ENCODE data around the gene MICAL2. TPM values are rescaled to one million over a fixed set of nuclear protein-coding genes. Genes with fewer than 3 reads are reported as not detected.

Gene MICAL2
- total and polyA plus RNA-seq, 2 of the 13 experiments (the other 11 are each of a cell fraction or from before 2014, with no cell fraction given) = 0.78 to 1.1 TPM

- TF ChIP-seq ARNT2 (CRISPR knock-in tag; IDR thresholded peaks at IDR 0.05; ENCODE audit: low read depth) (no peak), GATAD2A (CRISPR knock-in tag; IDR thresholded peaks at IDR 0.05) (peak; percentile 64), MTF2 (CRISPR knock-in tag; IDR thresholded peaks at IDR 0.05; ENCODE audit: borderline replicate concordance) (no peak), SIN3B (IDR thresholded peaks at IDR 0.05; ENCODE audit: low read length) (no peak), ZNF503 (CRISPR knock-in tag; IDR thresholded peaks at IDR 0.05) (no peak), HOXD1 (CRISPR knock-in tag; IDR thresholded peaks at IDR 0.05) (no peak), ARNT (IDR thresholded peaks at IDR 0.05) (no peak), SMARCC2 (IDR thresholded peaks at IDR 0.05) (no peak), CSRNP1 (CRISPR knock-in tag; IDR thresholded peaks at IDR 0.05) (no peak), ZNF260 (CRISPR knock-in tag; IDR thresholded peaks at IDR 0.05; ENCODE audit: borderline replicate concordance, low read depth) (no peak), HIC2 (CRISPR knock-in tag; IDR thresholded peaks at IDR 0.05; ENCODE audit: low read depth) (no peak), CREM (IDR thresholded peaks at IDR 0.05) (peak; percentile 39; the same call in 1 of the 2 replicates), CREM (CRISPR knock-in tag; IDR thresholded peaks at IDR 0.05) (no peak), ZNF841 (CRISPR knock-in tag; IDR thresholded peaks at IDR 0.05; ENCODE audit: borderline replicate concordance) (no peak), STAT5B (CRISPR knock-in tag; IDR thresholded peaks at IDR 0.05) (no peak), ZNF138 (CRISPR knock-in tag; IDR thresholded peaks at IDR 0.05; ENCODE audit: low read depth) (no peak), MEIS1 (CRISPR knock-in tag; IDR thresholded peaks at IDR 0.05; ENCODE audit: borderline replicate concordance) (peak; percentile 24; the same call in 1 of the 2 replicates), ZNF660 (CRISPR knock-in tag; IDR thresholded peaks at IDR 0.05; ENCODE audit: borderline replicate concordance, low read depth) (no peak), ZNF484 (CRISPR knock-in tag; IDR thresholded peaks at IDR 0.05; ENCODE audit: borderline replicate concordance, low read depth) (no peak), FOXC1 (CRISPR knock-in tag; IDR thresholded peaks at IDR 0.05; ENCODE audit: borderline replicate concordance) (no peak), THRA (CRISPR knock-in tag; IDR thresholded peaks at IDR 0.05; ENCODE audit: borderline replicate concordance) (no peak), ZMYM2 (CRISPR knock-in tag; IDR thresholded peaks at IDR 0.05) (0 out of 2 replicates have a peak, but pooled peaks have one; percentile 36), ZSCAN20 (CRISPR knock-in tag; IDR thresholded peaks at IDR 0.05; ENCODE audit: borderline replicate concordance) (no peak), SMARCE1 (IDR thresholded peaks at IDR 0.05; ENCODE audit: borderline replicate concordance) (no peak), ZNF891 (CRISPR knock-in tag; IDR thresholded peaks at IDR 0.05) (no peak)
These were observed 24.8 kb upstream of the MICAL2 start (continued) for GRCh38 chr11:12085371-12086251.
